K562 (cell line): ENCODE results near the gene MILR1. TPM values are rescaled to one million over a fixed set of nuclear protein-coding genes. Genes with fewer than 3 reads are reported as not detected.

Experiments
- DPF2 ChIP-seq: fragments of 450-650 bp; IDR thresholded peaks from 2 replicates; pipeline ENCODE4 v1.6.1; 2016
- ILF3 ChIP-seq: fragments of 450-650 bp; IDR thresholded peaks from 2 replicates; pipeline ENCODE4 v1.6.1; 2018; ENCODE audit warnings: antibody characterized with exemption, mild to moderate bottlenecking, moderate library complexity, borderline replicate concordance
- KAT7 ChIP-seq: sonication (generic); formaldehyde crosslinking; IDR thresholded peaks from 2 replicates; pipeline ENCODE4 v1.8.0; 2022; ENCODE audit warnings: missing genetic modification reagents, mild to moderate bottlenecking, borderline replicate concordance
- MEF2D ChIP-seq: conservative IDR thresholded peaks from 2 replicates; pipeline ENCODE4 v1.6.1; 2016; ENCODE audit warnings: low read depth, missing genetic modification characterization, missing compliant biosample characterization
- NFE2L1 ChIP-seq: fragments of 450-650 bp; IDR thresholded peaks from 2 replicates; pipeline ENCODE4 v1.6.1; 2016; ENCODE audit warnings: missing genetic modification characterization, low read depth, mild to moderate bottlenecking, missing compliant biosample characterization, moderate library complexity, borderline replicate concordance
- NRF1 ChIP-seq, 2 experiments: fragments of 450-650 bp; IDR thresholded peaks in 1 of 2; conservative IDR thresholded peaks in 1 of 2; 2 replicates each; pipeline ENCODE4 v1.6.1; 2014; ENCODE audit warnings: mild to moderate bottlenecking in 2 of 2
- RBM34 ChIP-seq: fragments of 200-400 bp; formaldehyde crosslinking; IDR thresholded peaks from 2 replicates; pipeline ENCODE4 v1.6.1; 2018; ENCODE audit warnings: low read length, borderline replicate concordance; ENCODE audit not compliant: insufficient read depth
- RBM39 ChIP-seq: fragments of 200-400 bp; formaldehyde crosslinking; optimal IDR thresholded peaks from 2 replicates; pipeline ENCODE3; 2018; ENCODE audit warnings: low read depth, low read length
- SRSF3 ChIP-seq: fragments of 200-400 bp; formaldehyde crosslinking; IDR thresholded peaks from 2 replicates; pipeline ENCODE4 v1.6.1; 2016; ENCODE audit warnings: mild to moderate bottlenecking, low read length, moderate library complexity; ENCODE audit not compliant: insufficient read depth
- YBX1 ChIP-seq: fragments of 450-650 bp; IDR thresholded peaks from 2 replicates; pipeline ENCODE4 v1.7.1; 2016; ENCODE audit warnings: mild to moderate bottlenecking
- ZNF551 ChIP-seq: fragments of 250-450 bp; sonication (Bioruptor Pico); IDR thresholded peaks from 2 replicates; pipeline ENCODE4 v1.5.0; 2021; ENCODE audit warnings: mild to moderate bottlenecking, moderate library complexity
- polyA plus RNA-seq, 8 experiments: library from polyadenylated mRNA; depleted of rRNA in 4 of 8; stranded (reverse) in 5 of 8; unstranded in 3 of 8; fragments of >200 nt; fragmentation: Nextera tagmentation in 2 of 8; fragmentation: Illumina TruSeq in 1 of 8; extraction: Ambion mirVana in 2 of 8; extraction: Trizol in 1 of 8; gene quantifications; 2 replicates each; pipeline versions ENCODE4 v1.2.1 to v1.2.3, GENCODE V29; 2011 to 2014; ENCODE audit warnings: inconsistent platforms in 1 of 8, missing spikeins in 1 of 8
- total RNA-seq, 7 experiments: library from RNA; depleted of rRNA in 6 of 7; stranded (reverse); fragments of >200 nt in 6 of 7; fragmentation: Illumina TruSeq in 2 of 7; extraction: Trizol in 2 of 7; gene quantifications; 2 replicates each; pipeline versions ENCODE4 v1.2.1 to v1.2.3, GENCODE V29; 2011 to 2021; ENCODE audit warnings: low replicate concordance in 1 of 7
- TF ChIP-seq, protein P1 (sequence below): sonication (generic); formaldehyde crosslinking; IDR thresholded peaks from 2 replicates; pipeline ENCODE4 v1.8.0; 2022; ENCODE audit warnings: mild to moderate bottlenecking, missing genetic modification reagents
- TF ChIP-seq, protein P2 (sequence below), 2 experiments: fragments of 200-800 bp in 1 of 2; sonication (Bioruptor generic) in 1 of 2; sonication (generic) in 1 of 2; formaldehyde crosslinking in 1 of 2; IDR thresholded peaks in 1 of 2; conservative IDR thresholded peaks in 1 of 2; 2 replicates each; pipeline versions ENCODE4 v1.5.0 to v1.6.1; 2016 to 2020; ENCODE audit warnings: missing compliant biosample characterization in 1 of 2, missing genetic modification characterization in 1 of 2, missing genetic modification reagents in 1 of 2
- TF ChIP-seq, protein P3 (sequence below): fragments of 250-450 bp; sonication (Bioruptor Pico); IDR thresholded peaks from 2 replicates; pipeline ENCODE4 v1.8.0; 2022; ENCODE audit warnings: inconsistent platforms, mild to moderate bottlenecking, moderate library complexity, borderline replicate concordance
- TF ChIP-seq, protein P4 (sequence below): fragments of 250-450 bp; sonication (Bioruptor Pico); IDR thresholded peaks from 2 replicates; pipeline ENCODE4 v1.5.0; 2020; ENCODE audit warnings: mild to moderate bottlenecking, borderline replicate concordance
- TF ChIP-seq, protein P5 (sequence below): fragments of 450-650 bp; formaldehyde crosslinking; IDR thresholded peaks from 2 replicates; pipeline ENCODE4 v1.4.0; 2020; ENCODE audit warnings: mild to moderate bottlenecking, mixed read lengths
- TF ChIP-seq, protein P6 (sequence below): fragments of 450-650 bp; IDR thresholded peaks from 2 replicates; pipeline ENCODE4 v1.6.1; 2016; ENCODE audit warnings: low read depth, mild to moderate bottlenecking, moderate library complexity

The MILR1 gene
- total and polyA plus RNA-seq, 9 of the 15 experiments (the other 6 are each of a cell fraction or from before 2014, with no cell fraction given): 3.8 to 14.1 (median 7.1) TPM

DNA sequence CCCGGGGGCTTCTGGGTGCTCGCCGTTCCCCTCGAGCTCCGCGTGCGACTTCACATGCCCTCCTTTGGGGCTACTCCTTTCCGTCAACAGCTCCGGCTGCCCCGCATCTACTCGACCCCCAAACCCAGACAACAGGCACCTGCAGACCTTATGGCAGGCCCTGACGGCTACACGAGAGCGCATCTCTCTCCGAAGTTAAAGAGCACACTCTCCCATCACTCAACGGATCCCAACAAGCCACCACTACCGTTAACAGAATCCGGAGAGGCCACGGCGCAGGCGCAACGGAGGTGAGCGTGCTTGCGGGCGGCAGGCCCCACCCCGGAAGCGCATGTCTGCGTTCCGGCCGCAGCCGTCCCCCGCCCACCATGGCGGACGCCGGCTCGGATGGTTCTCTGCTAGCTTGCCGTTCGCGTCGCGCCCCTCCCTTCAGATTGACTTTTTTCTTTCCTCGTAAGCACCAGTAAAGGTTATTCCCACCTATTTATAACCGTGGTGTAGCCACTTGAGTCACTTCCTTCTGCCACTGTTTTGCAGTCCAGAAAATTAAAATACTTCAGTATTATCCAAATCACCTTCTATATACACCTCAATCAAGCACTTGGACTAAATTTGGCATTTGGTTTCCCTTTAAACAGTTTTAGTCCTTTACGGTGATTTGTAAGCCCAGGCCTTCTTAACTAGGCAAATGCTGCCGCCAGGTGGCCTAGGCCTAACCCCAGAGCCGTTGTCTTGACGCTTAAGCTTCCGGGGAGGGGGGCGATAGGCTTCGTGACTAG is 48.1 kb downstream of the MILR1 start, which contains the start of gene POLG2 (continued):
- TF ChIP-seq, protein P1, sequence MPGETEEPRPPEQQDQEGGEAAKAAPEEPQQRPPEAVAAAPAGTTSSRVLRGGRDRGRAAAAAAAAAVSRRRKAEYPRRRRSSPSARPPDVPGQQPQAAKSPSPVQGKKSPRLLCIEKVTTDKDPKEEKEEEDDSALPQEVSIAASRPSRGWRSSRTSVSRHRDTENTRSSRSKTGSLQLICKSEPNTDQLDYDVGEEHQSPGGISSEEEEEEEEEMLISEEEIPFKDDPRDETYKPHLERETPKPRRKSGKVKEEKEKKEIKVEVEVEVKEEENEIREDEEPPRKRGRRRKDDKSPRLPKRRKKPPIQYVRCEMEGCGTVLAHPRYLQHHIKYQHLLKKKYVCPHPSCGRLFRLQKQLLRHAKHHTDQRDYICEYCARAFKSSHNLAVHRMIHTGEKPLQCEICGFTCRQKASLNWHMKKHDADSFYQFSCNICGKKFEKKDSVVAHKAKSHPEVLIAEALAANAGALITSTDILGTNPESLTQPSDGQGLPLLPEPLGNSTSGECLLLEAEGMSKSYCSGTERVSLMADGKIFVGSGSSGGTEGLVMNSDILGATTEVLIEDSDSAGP (CRISPR knock-in tag): 0 out of 2 replicates have a peak, but pooled peaks have one; percentile 29
- TF ChIP-seq NRF1 (conservative IDR thresholded peaks at IDR 0.05 in 1 of 2, IDR thresholded peaks at IDR 0.05 in 1 of 2): peak; percentile 98
- no peak for TF ChIP-seq SRSF3
- no peak for TF ChIP-seq ZNF551 (CRISPR knock-in tag)
- peak; percentile 71 for TF ChIP-seq RBM39
- TF ChIP-seq DPF2: peak; percentile 62; the same call in 1 of the 2 replicates
- TF ChIP-seq, protein P2, sequence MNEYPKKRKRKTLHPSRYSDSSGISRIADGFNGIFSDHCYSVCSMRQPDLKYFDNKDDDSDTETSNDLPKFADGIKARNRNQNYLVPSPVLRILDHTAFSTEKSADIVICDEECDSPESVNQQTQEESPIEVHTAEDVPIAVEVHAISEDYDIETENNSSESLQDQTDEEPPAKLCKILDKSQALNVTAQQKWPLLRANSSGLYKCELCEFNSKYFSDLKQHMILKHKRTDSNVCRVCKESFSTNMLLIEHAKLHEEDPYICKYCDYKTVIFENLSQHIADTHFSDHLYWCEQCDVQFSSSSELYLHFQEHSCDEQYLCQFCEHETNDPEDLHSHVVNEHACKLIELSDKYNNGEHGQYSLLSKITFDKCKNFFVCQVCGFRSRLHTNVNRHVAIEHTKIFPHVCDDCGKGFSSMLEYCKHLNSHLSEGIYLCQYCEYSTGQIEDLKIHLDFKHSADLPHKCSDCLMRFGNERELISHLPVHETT (CRISPR knock-in tag; conservative IDR thresholded peaks at IDR 0.05 in 1 of 2, IDR thresholded peaks at IDR 0.05 in 1 of 2): peak in 1 of 2 experiments; percentile 79; a peak in 2 of 4 replicates
- TF ChIP-seq, protein P3, sequence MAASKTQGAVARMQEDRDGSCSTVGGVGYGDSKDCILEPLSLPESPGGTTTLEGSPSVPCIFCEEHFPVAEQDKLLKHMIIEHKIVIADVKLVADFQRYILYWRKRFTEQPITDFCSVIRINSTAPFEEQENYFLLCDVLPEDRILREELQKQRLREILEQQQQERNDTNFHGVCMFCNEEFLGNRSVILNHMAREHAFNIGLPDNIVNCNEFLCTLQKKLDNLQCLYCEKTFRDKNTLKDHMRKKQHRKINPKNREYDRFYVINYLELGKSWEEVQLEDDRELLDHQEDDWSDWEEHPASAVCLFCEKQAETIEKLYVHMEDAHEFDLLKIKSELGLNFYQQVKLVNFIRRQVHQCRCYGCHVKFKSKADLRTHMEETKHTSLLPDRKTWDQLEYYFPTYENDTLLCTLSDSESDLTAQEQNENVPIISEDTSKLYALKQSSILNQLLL (CRISPR knock-in tag): no peak
- TF ChIP-seq, protein P4, sequence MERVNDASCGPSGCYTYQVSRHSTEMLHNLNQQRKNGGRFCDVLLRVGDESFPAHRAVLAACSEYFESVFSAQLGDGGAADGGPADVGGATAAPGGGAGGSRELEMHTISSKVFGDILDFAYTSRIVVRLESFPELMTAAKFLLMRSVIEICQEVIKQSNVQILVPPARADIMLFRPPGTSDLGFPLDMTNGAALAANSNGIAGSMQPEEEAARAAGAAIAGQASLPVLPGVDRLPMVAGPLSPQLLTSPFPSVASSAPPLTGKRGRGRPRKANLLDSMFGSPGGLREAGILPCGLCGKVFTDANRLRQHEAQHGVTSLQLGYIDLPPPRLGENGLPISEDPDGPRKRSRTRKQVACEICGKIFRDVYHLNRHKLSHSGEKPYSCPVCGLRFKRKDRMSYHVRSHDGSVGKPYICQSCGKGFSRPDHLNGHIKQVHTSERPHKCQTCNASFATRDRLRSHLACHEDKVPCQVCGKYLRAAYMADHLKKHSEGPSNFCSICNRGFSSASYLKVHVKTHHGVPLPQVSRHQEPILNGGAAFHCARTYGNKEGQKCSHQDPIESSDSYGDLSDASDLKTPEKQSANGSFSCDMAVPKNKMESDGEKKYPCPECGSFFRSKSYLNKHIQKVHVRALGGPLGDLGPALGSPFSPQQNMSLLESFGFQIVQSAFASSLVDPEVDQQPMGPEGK (CRISPR knock-in tag): 0 out of 2 replicates have a peak, but pooled peaks have one; percentile 49
- TF ChIP-seq NFE2L1: no peak
- TF ChIP-seq, protein P5, sequence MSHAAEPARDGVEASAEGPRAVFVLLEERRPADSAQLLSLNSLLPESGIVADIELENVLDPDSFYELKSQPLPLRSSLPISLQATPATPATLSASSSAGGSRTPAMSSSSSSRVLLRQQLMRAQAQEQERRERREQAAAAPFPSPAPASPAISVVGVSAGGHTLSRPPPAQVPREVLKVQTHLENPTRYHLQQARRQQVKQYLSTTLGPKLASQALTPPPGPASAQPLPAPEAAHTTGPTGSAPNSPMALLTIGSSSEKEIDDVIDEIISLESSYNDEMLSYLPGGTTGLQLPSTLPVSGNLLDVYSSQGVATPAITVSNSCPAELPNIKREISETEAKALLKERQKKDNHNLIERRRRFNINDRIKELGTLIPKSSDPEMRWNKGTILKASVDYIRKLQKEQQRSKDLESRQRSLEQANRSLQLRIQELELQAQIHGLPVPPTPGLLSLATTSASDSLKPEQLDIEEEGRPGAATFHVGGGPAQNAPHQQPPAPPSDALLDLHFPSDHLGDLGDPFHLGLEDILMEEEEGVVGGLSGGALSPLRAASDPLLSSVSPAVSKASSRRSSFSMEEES (CRISPR knock-in tag): no peak
- no peak for TF ChIP-seq RBM34
- TF ChIP-seq YBX1: no peak
- TF ChIP-seq, protein P6, sequence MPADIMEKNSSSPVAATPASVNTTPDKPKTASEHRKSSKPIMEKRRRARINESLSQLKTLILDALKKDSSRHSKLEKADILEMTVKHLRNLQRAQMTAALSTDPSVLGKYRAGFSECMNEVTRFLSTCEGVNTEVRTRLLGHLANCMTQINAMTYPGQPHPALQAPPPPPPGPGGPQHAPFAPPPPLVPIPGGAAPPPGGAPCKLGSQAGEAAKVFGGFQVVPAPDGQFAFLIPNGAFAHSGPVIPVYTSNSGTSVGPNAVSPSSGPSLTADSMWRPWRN: no peak
- TF ChIP-seq MEF2D: peak; percentile 50; the same call in 1 of the 2 replicates
- peak; percentile 87; the same call in 1 of the 2 replicates for TF ChIP-seq KAT7 (CRISPR knock-in tag)
- peak; percentile 97 for TF ChIP-seq ILF3
